ENCODE results near the gene STX4. TPM values are rescaled to one million over a fixed set of nuclear protein-coding genes. Genes with fewer than 3 reads are reported as not detected.
"Not testable (repeated sequence)": the region's sequence is repeated elsewhere in the genome, so short reads cannot be mapped to it uniquely, and the experiment has no call there.

Gene STX4
- total RNA-seq, 1 donor from 2014 or later = 48.0 TPM

GRCh38 chr16:31008551-31008950, 24.8 kb upstream of the STX4 start:
- Mint-ChIP-seq H3K27me3 (ENCODE audit: low read depth) (peaks cover 9% of the 10 kb centered on the region), H3K36me3 (ENCODE audit: low read depth) (no peaks in the 10 kb centered on the region), H3K27ac (ENCODE audit: unreplicated experiment) (no peak overlapping the region), H3K9me3 (ENCODE audit: low read depth) (no peaks in the 10 kb centered on the region), H3K4me3 (ENCODE audit: unreplicated experiment) (no peak overlapping the region), H3K4me1 (ENCODE audit: low read depth) (peaks cover 17% of the 10 kb centered on the region)
- TF ChIP-seq CTCF (IDR thresholded peaks at IDR 0.05) = no peak
- DNase-seq (ENCODE audit: low spot score) = no peak

GRCh38 chr16:31009120-31009519, 24.2 kb upstream of the STX4 start:
- H3K36me3 Mint-ChIP-seq (ENCODE audit: low read depth) = no peaks in the 10 kb centered on the region
- DNase-seq (ENCODE audit: low spot score) = no peak
- no peak overlapping the region for H3K27ac Mint-ChIP-seq (ENCODE audit: unreplicated experiment)
- H3K4me3 Mint-ChIP-seq (ENCODE audit: unreplicated experiment) = no peak overlapping the region
- H3K9me3 Mint-ChIP-seq (ENCODE audit: low read depth) = no peaks in the 10 kb centered on the region
- H3K4me1 Mint-ChIP-seq (ENCODE audit: low read depth) = peaks cover 17% of the 10 kb centered on the region
- H3K27me3 Mint-ChIP-seq (ENCODE audit: low read depth) = peaks cover 12% of the 10 kb centered on the region
- no peak for TF ChIP-seq CTCF (IDR thresholded peaks at IDR 0.05)

GRCh38 chr16:31009894-31010584, 23.3 kb upstream of the STX4 start:
- H3K27ac Mint-ChIP-seq (ENCODE audit: unreplicated experiment) = no peak overlapping the region

GRCh38 chr16:31010585-31011325, 22.6 kb upstream of the STX4 start, which contains the start of gene STX1B:
Gene STX1B (minus strand): TSS chr16:31010638. CDS start chr16:31010396, 242 bp downstream.
- Mint-ChIP-seq H3K9me3 (ENCODE audit: low read depth) (no peaks in the 10 kb centered on the region), H3K27me3 (ENCODE audit: low read depth) (peaks cover 12% of the 10 kb centered on the region), H3K4me3 (ENCODE audit: unreplicated experiment) (peak within 1 kb of the TSS; percentile 68), H3K36me3 (ENCODE audit: low read depth) (no peaks in the 10 kb centered on the region), H3K4me1 (ENCODE audit: low read depth) (peaks cover 17% of the 10 kb centered on the region), H3K27ac (ENCODE audit: unreplicated experiment) (no peak within 1 kb of the TSS)
- DNase-seq (ENCODE audit: low spot score) = no peak
- no peak for TF ChIP-seq CTCF (IDR thresholded peaks at IDR 0.05)

More at GRCh38 chr16:31009894-31010584, 23.3 kb upstream of the STX4 start:
- TF ChIP-seq CTCF (IDR thresholded peaks at IDR 0.05) = no peak
- peak overlapping the region; percentile 68 for H3K4me3 Mint-ChIP-seq (ENCODE audit: unreplicated experiment)
- no peaks in the 10 kb centered on the region for H3K9me3 Mint-ChIP-seq (ENCODE audit: low read depth)
- H3K27me3 Mint-ChIP-seq (ENCODE audit: low read depth) = peaks cover 12% of the 10 kb centered on the region
- no peaks in the 10 kb centered on the region for H3K36me3 Mint-ChIP-seq (ENCODE audit: low read depth)
- DNase-seq (ENCODE audit: low spot score) = no peak
- peaks cover 17% of the 10 kb centered on the region for H3K4me1 Mint-ChIP-seq (ENCODE audit: low read depth)

GRCh38 chr16:31011815-31012214, 21.5 kb upstream of the STX4 start:
- Mint-ChIP-seq H3K4me1 (ENCODE audit: low read depth) (peaks cover 17% of the 10 kb centered on the region), H3K27ac (ENCODE audit: unreplicated experiment) (peak overlapping the region; percentile 41), H3K27me3 (ENCODE audit: low read depth) (peaks cover 12% of the 10 kb centered on the region), H3K4me3 (ENCODE audit: unreplicated experiment) (peak overlapping the region; percentile 59)
- not testable (repeated sequence) for H3K9me3 Mint-ChIP-seq (ENCODE audit: low read depth); DNase-seq (ENCODE audit: low spot score); H3K36me3 Mint-ChIP-seq (ENCODE audit: low read depth)

GRCh38 chr16:31013292-31013691, 20.1 kb upstream of the STX4 start:
- peaks cover 17% of the 10 kb centered on the region for H3K4me1 Mint-ChIP-seq (ENCODE audit: low read depth)
- not testable (repeated sequence) for H3K9me3 Mint-ChIP-seq (ENCODE audit: low read depth); DNase-seq (ENCODE audit: low spot score); H3K4me3 Mint-ChIP-seq (ENCODE audit: unreplicated experiment); H3K36me3 Mint-ChIP-seq (ENCODE audit: low read depth); H3K27ac Mint-ChIP-seq (ENCODE audit: unreplicated experiment)
- H3K27me3 Mint-ChIP-seq (ENCODE audit: low read depth) = peaks cover 12% of the 10 kb centered on the region
